ENCODE results near the gene PALLD.

PALLD gene

GRCh38 chr4:168516841-168517240, 20.0 kb downstream of the PALLD start:
- DNase-seq: no peak
- Histone ChIP-seq H3K4me3 (ENCODE audit: low read depth in 1 of 2, low read length in 2 of 2) (no peak overlapping the region), H3K27ac (ENCODE audit: low read length) (no peak overlapping the region), H3K9ac (ENCODE audit: low read depth, low read length) (no peak overlapping the region), H3K4me2 (ENCODE audit: insufficient read depth, low read length) (no peak overlapping the region), H2AFZ (ENCODE audit: low read depth, low read length) (no peak overlapping the region), H3K9me3 (ENCODE audit: insufficient read depth, low read length, severe bottlenecking) (no peaks in the 10 kb centered on the region), H3K4me1 (ENCODE audit: insufficient read depth, low read length) (peaks cover 15% of the 10 kb centered on the region), H4K20me1 (ENCODE audit: insufficient read depth, low read length) (no peaks in the 10 kb centered on the region), H3K27me3 (ENCODE audit: insufficient read depth, low read length, poor library complexity) (peaks cover 5% of the 10 kb centered on the region), H3K36me3 (ENCODE audit: insufficient read depth, low read length) (no peaks in the 10 kb centered on the region), H3K79me2 (ENCODE audit: insufficient read depth, low read length) (no peaks in the 10 kb centered on the region)
- TF ChIP-seq EZH2 (IDR thresholded peaks at IDR 0.05; ENCODE audit: borderline replicate concordance, low read depth, low read length, severe bottlenecking) (no peak), CTCF (IDR thresholded peaks at IDR 0.05; ENCODE audit: borderline replicate concordance, extremely low read depth, low read length, poor library complexity, severe bottlenecking) (no peak)
- ATAC-seq (ENCODE audit: insufficient read depth, low read depth): no peak

- no peak overlapping the region for H2AFZ ChIP-seq (ENCODE audit: low read depth, low read length)
- H4K20me1 ChIP-seq (ENCODE audit: insufficient read depth, low read length): no peaks in the 10 kb centered on the region
- TF ChIP-seq EZH2 (IDR thresholded peaks at IDR 0.05; ENCODE audit: borderline replicate concordance, low read depth, low read length, severe bottlenecking): no peak
- no peak for TF ChIP-seq CTCF (IDR thresholded peaks at IDR 0.05; ENCODE audit: borderline replicate concordance, extremely low read depth, low read length, poor library complexity, severe bottlenecking)
- no peaks in the 10 kb centered on the region for H3K9me3 ChIP-seq (ENCODE audit: insufficient read depth, low read length, severe bottlenecking)
- no peak overlapping the region for H3K9ac ChIP-seq (ENCODE audit: low read depth, low read length)
- peaks cover 5% of the 10 kb centered on the region for H3K27me3 ChIP-seq (ENCODE audit: insufficient read depth, low read length, poor library complexity)
- H3K27ac ChIP-seq (ENCODE audit: low read length): no peak overlapping the region
- ATAC-seq (ENCODE audit: insufficient read depth, low read depth) (no peak), DNase-seq (no peak)
- H3K36me3 ChIP-seq (ENCODE audit: insufficient read depth, low read length): no peaks in the 10 kb centered on the region
- H3K4me1 ChIP-seq (ENCODE audit: insufficient read depth, low read length): no peaks in the 10 kb centered on the region
- H3K4me3 ChIP-seq (ENCODE audit: low read depth in 1 of 2, low read length in 2 of 2): no peak overlapping the region
- no peaks in the 10 kb centered on the region for H3K79me2 ChIP-seq (ENCODE audit: insufficient read depth, low read length)
- H3K4me2 ChIP-seq (ENCODE audit: insufficient read depth, low read length): no peak overlapping the region
These were observed 22.7 kb downstream of the PALLD start for GRCh38 chr4:168519576-168519975.

- no peaks in the 10 kb centered on the region for H3K36me3 ChIP-seq (ENCODE audit: insufficient read depth, low read length)
- DNase-seq (no peak), ATAC-seq (ENCODE audit: insufficient read depth, low read depth) (no peak)
- no peak for TF ChIP-seq CTCF (IDR thresholded peaks at IDR 0.05; ENCODE audit: borderline replicate concordance, extremely low read depth, low read length, poor library complexity, severe bottlenecking)
- TF ChIP-seq EZH2 (IDR thresholded peaks at IDR 0.05; ENCODE audit: borderline replicate concordance, low read depth, low read length, severe bottlenecking): no peak
- no peak overlapping the region for H3K9ac ChIP-seq (ENCODE audit: low read depth, low read length)
- no peaks in the 10 kb centered on the region for H3K27me3 ChIP-seq (ENCODE audit: insufficient read depth, low read length, poor library complexity)
- no peak overlapping the region for H3K27ac ChIP-seq (ENCODE audit: low read length)
- no peaks in the 10 kb centered on the region for H3K4me1 ChIP-seq (ENCODE audit: insufficient read depth, low read length)
- H4K20me1 ChIP-seq (ENCODE audit: insufficient read depth, low read length): no peaks in the 10 kb centered on the region
- no peak overlapping the region for H2AFZ ChIP-seq (ENCODE audit: low read depth, low read length)
- H3K4me3 ChIP-seq (ENCODE audit: low read depth in 1 of 2, low read length in 2 of 2): no peak overlapping the region
- no peak overlapping the region for H3K4me2 ChIP-seq (ENCODE audit: insufficient read depth, low read length)
- no peaks in the 10 kb centered on the region for H3K9me3 ChIP-seq (ENCODE audit: insufficient read depth, low read length, severe bottlenecking)
- no peaks in the 10 kb centered on the region for H3K79me2 ChIP-seq (ENCODE audit: insufficient read depth, low read length)
These were observed 24.9 kb downstream of the PALLD start for GRCh38 chr4:168521721-168522120.

- H3K9me3 ChIP-seq (ENCODE audit: insufficient read depth, low read length, severe bottlenecking): no peaks in the 10 kb centered on the region
- no peaks in the 10 kb centered on the region for H3K79me2 ChIP-seq (ENCODE audit: insufficient read depth, low read length)
- ATAC-seq (ENCODE audit: insufficient read depth, low read depth) (no peak), DNase-seq (no peak)
- H4K20me1 ChIP-seq (ENCODE audit: insufficient read depth, low read length): no peaks in the 10 kb centered on the region
- H3K4me1 ChIP-seq (ENCODE audit: insufficient read depth, low read length): no peaks in the 10 kb centered on the region
- H3K36me3 ChIP-seq (ENCODE audit: insufficient read depth, low read length): no peaks in the 10 kb centered on the region
- no peak overlapping the region for H3K9ac ChIP-seq (ENCODE audit: low read depth, low read length)
- TF ChIP-seq EZH2 (IDR thresholded peaks at IDR 0.05; ENCODE audit: borderline replicate concordance, low read depth, low read length, severe bottlenecking) (no peak), CTCF (IDR thresholded peaks at IDR 0.05; ENCODE audit: borderline replicate concordance, extremely low read depth, low read length, poor library complexity, severe bottlenecking) (no peak)
- no peak overlapping the region for H2AFZ ChIP-seq (ENCODE audit: low read depth, low read length)
- no peak overlapping the region for H3K27ac ChIP-seq (ENCODE audit: low read length)
- no peaks in the 10 kb centered on the region for H3K27me3 ChIP-seq (ENCODE audit: insufficient read depth, low read length, poor library complexity)
- H3K4me2 ChIP-seq (ENCODE audit: insufficient read depth, low read length): no peak overlapping the region
- H3K4me3 ChIP-seq (ENCODE audit: low read depth in 1 of 2, low read length in 2 of 2): no peak overlapping the region
These were observed 25.5 kb downstream of the PALLD start for GRCh38 chr4:168522356-168522755.
